Osteocyte (in vitro differentiated cells): Measurements from ENCODE around the gene CTIF. TPM values are rescaled to one million over a fixed set of nuclear protein-coding genes. Genes with fewer than 3 reads are reported as not detected.

Experiments used
- DNase-seq: peaks from one replicate; pipeline ENCODE4 v3.0.0; 2021; ENCODE audit warnings: mixed read lengths; ENCODE audit not compliant: unreplicated experiment; ENCODE audit errors: extremely low spot score
- H3K27ac Mint-ChIP-seq: one replicate; pipeline ENCODE4 v1.8.0; 2021; ENCODE audit warnings: mild to moderate bottlenecking, mixed read lengths; ENCODE audit not compliant: unreplicated experiment
- H3K27me3 Mint-ChIP-seq: one replicate; pipeline ENCODE4 v1.8.0; 2021; ENCODE audit warnings: mixed read lengths; ENCODE audit not compliant: unreplicated experiment
- H3K36me3 Mint-ChIP-seq: one replicate; pipeline ENCODE4 v1.8.0; 2021; ENCODE audit warnings: mixed read lengths; ENCODE audit not compliant: unreplicated experiment
- H3K4me1 Mint-ChIP-seq: one replicate; pipeline ENCODE4 v1.8.0; 2021; ENCODE audit warnings: mixed read lengths; ENCODE audit not compliant: unreplicated experiment
- H3K4me3 Mint-ChIP-seq: one replicate; pipeline ENCODE4 v1.8.0; 2021; ENCODE audit warnings: mild to moderate bottlenecking, moderate library complexity, mixed read lengths; ENCODE audit not compliant: unreplicated experiment
- H3K9me3 Mint-ChIP-seq: one replicate; pipeline ENCODE4 v1.8.0; 2021; ENCODE audit warnings: mixed read lengths; ENCODE audit not compliant: unreplicated experiment
- total RNA-seq: library from RNA; stranded (reverse); gene quantifications from 2 replicates; pipeline ENCODE4 v1.2.1, GENCODE V29; 2021
- TF ChIP-seq, protein P1 (sequence below): fragments of 200-600 bp; sonication (generic); IDR thresholded peaks from 2 replicates; pipeline ENCODE4 v1.5.0; 2021; ENCODE audit warnings: antibody characterized with exemption, mild to moderate bottlenecking, moderate library complexity

The CTIF gene
- total RNA-seq, 1 donor from 2014 or later, result 172 TPM

DNA sequence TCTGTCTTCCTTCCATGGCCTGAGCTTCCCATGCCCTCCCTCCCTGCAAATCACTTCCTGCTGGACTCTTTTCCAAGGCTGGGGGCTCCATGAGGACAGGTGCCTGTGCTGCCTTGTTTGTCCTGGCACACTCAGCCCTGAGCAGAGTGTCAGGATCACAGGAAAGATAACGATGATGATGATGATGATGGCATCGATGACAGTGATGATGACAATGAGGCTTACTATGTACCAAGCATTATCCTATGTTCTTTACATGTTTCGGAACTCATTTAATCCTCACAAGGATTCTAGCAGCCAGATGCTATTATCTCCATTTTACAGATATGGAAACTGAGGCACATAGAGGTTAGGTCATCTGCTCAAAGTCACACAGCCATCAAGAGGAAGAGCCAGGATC, 170.0 kb downstream of the CTIF start:
- TF ChIP-seq, protein P1, sequence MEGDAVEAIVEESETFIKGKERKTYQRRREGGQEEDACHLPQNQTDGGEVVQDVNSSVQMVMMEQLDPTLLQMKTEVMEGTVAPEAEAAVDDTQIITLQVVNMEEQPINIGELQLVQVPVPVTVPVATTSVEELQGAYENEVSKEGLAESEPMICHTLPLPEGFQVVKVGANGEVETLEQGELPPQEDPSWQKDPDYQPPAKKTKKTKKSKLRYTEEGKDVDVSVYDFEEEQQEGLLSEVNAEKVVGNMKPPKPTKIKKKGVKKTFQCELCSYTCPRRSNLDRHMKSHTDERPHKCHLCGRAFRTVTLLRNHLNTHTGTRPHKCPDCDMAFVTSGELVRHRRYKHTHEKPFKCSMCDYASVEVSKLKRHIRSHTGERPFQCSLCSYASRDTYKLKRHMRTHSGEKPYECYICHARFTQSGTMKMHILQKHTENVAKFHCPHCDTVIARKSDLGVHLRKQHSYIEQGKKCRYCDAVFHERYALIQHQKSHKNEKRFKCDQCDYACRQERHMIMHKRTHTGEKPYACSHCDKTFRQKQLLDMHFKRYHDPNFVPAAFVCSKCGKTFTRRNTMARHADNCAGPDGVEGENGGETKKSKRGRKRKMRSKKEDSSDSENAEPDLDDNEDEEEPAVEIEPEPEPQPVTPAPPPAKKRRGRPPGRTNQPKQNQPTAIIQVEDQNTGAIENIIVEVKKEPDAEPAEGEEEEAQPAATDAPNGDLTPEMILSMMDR, result no peak
- no peaks in the 10 kb centered on the region for H3K27me3 Mint-ChIP-seq
- H3K27ac Mint-ChIP-seq, result no peak overlapping the region
- no peak for DNase-seq
- peaks cover 8% of the 10 kb centered on the region for H3K4me1 Mint-ChIP-seq
- peaks cover 48% of the 10 kb centered on the region for H3K36me3 Mint-ChIP-seq
- peaks cover 7% of the 10 kb centered on the region for H3K9me3 Mint-ChIP-seq
- no peak overlapping the region for H3K4me3 Mint-ChIP-seq

DNA sequence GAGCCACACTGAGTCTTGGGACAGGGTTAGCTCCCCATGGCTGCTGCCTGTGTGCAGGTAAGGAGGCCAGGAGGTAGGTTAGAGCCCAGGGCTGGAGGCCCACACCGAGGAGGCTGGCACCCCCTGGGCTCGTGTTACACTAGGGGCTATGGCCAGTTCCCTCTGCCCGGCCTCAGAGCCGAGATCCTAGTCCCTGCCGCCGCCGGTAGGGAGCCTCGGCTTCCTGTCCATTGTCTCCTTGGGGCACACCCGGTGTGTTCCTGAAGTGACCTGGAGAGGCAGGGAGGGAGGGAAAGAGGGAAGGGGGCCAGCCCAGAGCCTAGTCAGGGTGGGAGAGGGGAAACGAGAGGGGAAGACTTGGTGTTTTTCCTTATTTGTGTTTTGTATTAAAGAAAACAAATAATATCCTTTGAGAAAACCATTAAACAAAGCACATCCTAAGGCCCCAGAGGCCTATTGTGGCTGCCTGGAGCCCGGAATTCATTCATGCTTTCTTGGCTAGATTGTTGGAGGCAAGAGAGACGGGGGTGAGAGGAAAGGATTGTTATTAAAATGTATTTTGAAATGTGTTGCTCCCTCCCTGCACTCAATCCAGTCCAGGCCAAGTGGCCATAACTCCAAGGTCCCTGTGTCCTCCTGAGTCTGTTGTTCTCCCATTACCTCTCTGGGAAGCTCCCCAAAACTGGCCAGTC, 170.7 kb downstream of the CTIF start:
- no peaks in the 10 kb centered on the region for H3K27me3 Mint-ChIP-seq
- H3K36me3 Mint-ChIP-seq, result peaks cover 46% of the 10 kb centered on the region
- H3K9me3 Mint-ChIP-seq, result peaks cover 7% of the 10 kb centered on the region
- TF ChIP-seq, protein P1, result no peak
- H3K27ac Mint-ChIP-seq, result no peak overlapping the region
- no peak overlapping the region for H3K4me3 Mint-ChIP-seq
- no peak for DNase-seq
- H3K4me1 Mint-ChIP-seq, result peaks cover 8% of the 10 kb centered on the region

DNA sequence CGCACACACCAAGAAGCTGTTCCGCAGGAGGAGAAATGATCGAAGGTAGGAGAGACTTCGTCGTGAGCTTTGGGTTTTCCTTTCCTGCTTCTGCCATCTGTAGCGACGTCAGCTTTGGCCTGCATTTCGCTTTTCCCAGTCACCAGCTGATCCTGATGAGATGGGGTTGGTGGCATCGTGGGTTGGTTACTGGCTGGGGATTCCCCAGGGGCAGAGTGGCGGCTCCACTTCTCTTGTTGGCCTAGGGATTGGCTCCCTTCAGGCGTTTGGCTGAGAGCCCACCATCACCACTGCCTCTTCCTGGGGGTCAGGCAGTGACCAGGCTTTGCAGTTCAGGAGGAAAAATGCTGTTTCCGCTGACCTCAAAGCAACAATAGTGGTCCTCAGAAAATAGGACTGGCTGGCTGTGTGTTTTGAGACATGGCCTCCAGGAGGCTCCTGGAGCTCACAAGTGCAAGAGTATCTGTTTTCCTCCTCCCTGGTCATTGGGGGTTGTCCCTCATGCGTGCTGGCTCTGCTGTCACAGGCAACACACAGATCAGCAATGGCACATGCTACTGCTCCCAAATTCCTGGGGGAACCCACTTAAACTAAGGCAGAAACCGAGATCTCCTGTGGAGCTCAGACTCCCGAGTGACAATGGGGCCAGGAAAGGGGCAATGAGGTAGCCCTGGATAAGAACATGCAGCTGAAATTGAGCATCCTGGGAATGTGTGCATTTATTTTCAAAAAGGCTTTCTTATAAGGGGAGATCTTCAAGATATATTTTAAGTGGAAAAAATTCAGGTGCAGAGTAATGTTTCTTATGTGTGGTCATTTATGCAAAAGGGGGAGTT, 173.0 kb downstream of the CTIF start:
- no peak for DNase-seq
- peaks cover 50% of the 10 kb centered on the region for H3K36me3 Mint-ChIP-seq
- TF ChIP-seq, protein P1, result peak; percentile 64
- peak overlapping the region; percentile 43 for H3K27ac Mint-ChIP-seq
- peaks cover 13% of the 10 kb centered on the region for H3K4me1 Mint-ChIP-seq
- peaks cover 7% of the 10 kb centered on the region for H3K9me3 Mint-ChIP-seq
- no peak overlapping the region for H3K4me3 Mint-ChIP-seq
- H3K27me3 Mint-ChIP-seq, result no peaks in the 10 kb centered on the region

DNA sequence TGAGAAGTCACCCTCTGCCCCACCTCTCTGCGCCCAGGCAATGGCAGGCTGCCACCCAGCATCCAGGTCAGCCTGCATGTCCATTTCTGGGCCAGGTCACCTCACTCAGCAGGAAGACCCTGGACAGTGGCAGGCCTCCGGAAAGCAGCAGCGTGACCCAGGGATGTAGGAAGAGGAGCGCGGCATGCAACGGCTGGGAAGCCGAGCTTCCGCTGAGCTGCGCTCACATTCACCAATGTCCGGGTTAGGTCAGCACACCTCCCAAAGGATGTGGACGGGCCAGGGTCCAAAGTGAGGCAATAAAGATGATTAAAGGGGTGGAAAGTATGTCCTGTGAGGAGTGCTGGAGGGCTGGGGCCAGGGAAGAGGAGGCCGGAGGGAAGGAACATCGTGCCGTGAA, 174.5 kb downstream of the CTIF start:
- DNase-seq, result no peak
- TF ChIP-seq, protein P1, result no peak

DNA sequence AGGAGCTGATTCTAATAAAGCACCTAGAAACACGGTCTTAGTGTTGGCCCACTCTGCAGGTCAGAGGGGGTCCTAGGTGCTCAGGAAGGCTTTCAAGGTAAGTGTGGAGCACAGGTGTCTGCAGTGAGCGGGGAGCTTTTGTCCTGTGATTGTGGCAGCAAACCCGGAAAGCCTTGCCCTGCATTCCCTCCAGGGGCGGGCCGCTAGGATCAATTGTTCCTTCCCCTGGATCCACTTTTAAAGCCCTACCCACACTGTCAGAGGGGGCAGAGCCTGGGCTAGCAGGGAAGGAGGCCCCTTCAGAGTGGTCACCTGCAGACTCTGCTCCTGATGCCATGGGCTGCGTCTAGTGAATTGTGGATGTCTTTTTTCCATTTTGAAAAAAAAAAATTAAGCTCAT, 176.0 kb downstream of the CTIF start:
- H3K9me3 Mint-ChIP-seq, result no peaks in the 10 kb centered on the region
- no peak overlapping the region for H3K4me3 Mint-ChIP-seq
- peaks cover 14% of the 10 kb centered on the region for H3K4me1 Mint-ChIP-seq
- TF ChIP-seq, protein P1, result no peak
- no peak overlapping the region for H3K27ac Mint-ChIP-seq
- no peaks in the 10 kb centered on the region for H3K27me3 Mint-ChIP-seq
- H3K36me3 Mint-ChIP-seq, result peaks cover 52% of the 10 kb centered on the region
- DNase-seq, result no peak

More for the DNA sequence above, 174.5 kb downstream of the CTIF start:
- Mint-ChIP-seq H3K27me3 (no peaks in the 10 kb centered on the region), H3K9me3 (no peaks in the 10 kb centered on the region), H3K27ac (no peak overlapping the region), H3K4me1 (peaks cover 13% of the 10 kb centered on the region), H3K4me3 (no peak overlapping the region), H3K36me3 (peaks cover 43% of the 10 kb centered on the region)
